GM21717 (cell line): ENCODE measurements around the gene ZDHHC8.
"Not testable (repeated sequence)": the region's sequence is repeated elsewhere in the genome, so short reads cannot be mapped to it uniquely, and the experiment has no call there.

Experiments used
- ATAC-seq: cut with Tn5 transposase; IDR thresholded peaks from one replicate; pipeline ENCODE4 v1.9.1; 2021; ENCODE audit warnings: mild to moderate bottlenecking, moderate library complexity; ENCODE audit not compliant: unreplicated experiment

The ZDHHC8 gene

GRCh38 chr22:20157430-20158183 is 26.0 kb downstream of the ZDHHC8 start:
- no peak for ATAC-seq

GRCh38 chr22:20158391-20159036 is 26.9 kb downstream of the ZDHHC8 start:
- ATAC-seq: no peak

- ATAC-seq: no peak
Measured at GRCh38 chr22:20159076-20159475, 27.5 kb downstream of the ZDHHC8 start.

- ATAC-seq: not testable (repeated sequence)
Measured at GRCh38 chr22:20159531-20159930, 27.9 kb downstream of the ZDHHC8 start.

GRCh38 chr22:20160041-20160440 is 28.4 kb downstream of the ZDHHC8 start:
- no peak for ATAC-seq

- ATAC-seq: no peak
Measured at GRCh38 chr22:20164863-20165262, 33.3 kb downstream of the ZDHHC8 start.

GRCh38 chr22:20165421-20165820 is 33.8 kb downstream of the ZDHHC8 start:
- no peak for ATAC-seq

- no peak for ATAC-seq
Measured at GRCh38 chr22:20165913-20166312, 34.3 kb downstream of the ZDHHC8 start.

- ATAC-seq: no peak
Measured at GRCh38 chr22:20166703-20167102, 35.1 kb downstream of the ZDHHC8 start.

- no peak for ATAC-seq
Measured at GRCh38 chr22:20167643-20168322, 36.2 kb downstream of the ZDHHC8 start.

- ATAC-seq: no peak
Measured at GRCh38 chr22:20169253-20169822, 37.7 kb downstream of the ZDHHC8 start.

- no peak for ATAC-seq
Measured at GRCh38 chr22:20170170-20170569, 38.6 kb downstream of the ZDHHC8 start.

- no peak for ATAC-seq
Measured at GRCh38 chr22:20171288-20172140, 39.9 kb downstream of the ZDHHC8 start.

GRCh38 chr22:20172141-20172613 is 40.6 kb downstream of the ZDHHC8 start:
- no peak for ATAC-seq

- ATAC-seq: no peak
Measured at GRCh38 chr22:20173246-20173645, 41.6 kb downstream of the ZDHHC8 start.

- no peak for ATAC-seq
Measured at GRCh38 chr22:20173772-20174171, 42.2 kb downstream of the ZDHHC8 start.

- no peak for ATAC-seq
Measured at GRCh38 chr22:20174785-20175596, 43.4 kb downstream of the ZDHHC8 start.

GRCh38 chr22:20175597-20175900 is 43.9 kb downstream of the ZDHHC8 start:
- ATAC-seq: no peak

GRCh38 chr22:20176421-20177085 is 44.9 kb downstream of the ZDHHC8 start:
- ATAC-seq: no peak
